Smooth muscle cell (in vitro differentiated cells): ENCODE results near the gene NMD3. TPM values are rescaled to one million over a fixed set of nuclear protein-coding genes. Genes with fewer than 3 reads are reported as not detected.

ENCODE experiments used
- DNase-seq: peaks from one replicate; lab custom pipeline; 2025; ENCODE audit not compliant: unreplicated experiment; lab: John Stamatoyannopoulos, UW
- H2AFZ ChIP-seq: fragments of 200-600 bp; sonication (generic); 2 replicates; pipeline ENCODE4 v1.6.0; 2016; ENCODE audit warnings: antibody characterized with exemption, low read depth, mild to moderate bottlenecking
- H3F3A ChIP-seq: fragments of 200-600 bp; sonication (generic); 2 replicates; pipeline ENCODE4 v1.6.0; 2017; ENCODE audit warnings: antibody characterized with exemption, low read depth
- H3K27ac ChIP-seq: fragments of 200-600 bp; sonication (generic); 2 replicates; pipeline ENCODE4 v1.5.1; 2016; ENCODE audit warnings: low read depth, mild to moderate bottlenecking
- H3K27me3 ChIP-seq: fragments of 200-600 bp; sonication (generic); 2 replicates; pipeline ENCODE4 v1.6.1; 2016; ENCODE audit warnings: low read depth, mild to moderate bottlenecking
- H3K36me3 ChIP-seq: fragments of 200-600 bp; sonication (generic); 2 replicates; pipeline ENCODE4 v1.5.1; 2016; ENCODE audit warnings: low read depth
- H3K4me1 ChIP-seq: fragments of 200-600 bp; sonication (generic); 2 replicates; pipeline ENCODE4 v1.5.1; 2016; ENCODE audit warnings: low read depth
- H3K4me2 ChIP-seq: fragments of 200-600 bp; sonication (generic); 2 replicates; pipeline ENCODE4 v1.6.0; 2016; ENCODE audit warnings: mild to moderate bottlenecking
- H3K4me3 ChIP-seq: fragments of 200-600 bp; sonication (generic); 2 replicates; pipeline ENCODE4 v1.5.1; 2016; ENCODE audit warnings: mild to moderate bottlenecking
- H3K79me2 ChIP-seq: fragments of 200-600 bp; sonication (generic); 2 replicates; pipeline ENCODE4 v1.6.0; 2016; ENCODE audit warnings: low read depth, mild to moderate bottlenecking
- H3K9ac ChIP-seq: fragments of 200-600 bp; sonication (generic); 2 replicates; pipeline ENCODE4 v1.6.0; 2016; ENCODE audit warnings: low read depth
- H3K9me3 ChIP-seq: fragments of 200-600 bp; sonication (generic); replicated peaks from 2 replicates; pipeline ENCODE4 v1.5.1; 2016; ENCODE audit warnings: low read depth
- H4K20me1 ChIP-seq: fragments of 200-600 bp; sonication (generic); 2 replicates; pipeline ENCODE4 v1.6.0; 2016; ENCODE audit warnings: low read depth
- CTCF ChIP-seq: fragments of 200-600 bp; sonication (generic); IDR thresholded peaks from 2 replicates; pipeline ENCODE4 v1.5.1; 2017; ENCODE audit warnings: borderline replicate concordance, mild to moderate bottlenecking, antibody characterized with exemption; ENCODE audit not compliant: insufficient read depth, poor library complexity, severe bottlenecking
- WGBS: methylation state at CpG from one replicate; pipeline ENCODE4 v1.1.7; 2016; ENCODE audit warnings: low lambda C conversion rate; 5-methylcytosine and 5-hydroxymethylcytosine counted together
- polyA plus RNA-seq: library from polyadenylated mRNA; unstranded; fragments of >200 nt; fragmentation: Nextera tagmentation; extraction: Ambion mirVana; gene quantifications from 2 replicates; pipeline ENCODE4 v1.2.1, GENCODE V29; 2016
- total RNA-seq: library from RNA; depleted of rRNA; stranded (reverse); fragments of >200 nt; gene quantifications from 2 replicates; pipeline ENCODE4 v1.2.3, GENCODE V29; 2014

NMD3 gene
- total and polyA plus RNA-seq, 2 experiments from 2014 or later, result 40.2 to 70.1 TPM

GRCh38 chr3:161199926-161200325 lies 21.2 kb upstream of the NMD3 start:
- Histone ChIP-seq H3K79me2 (no peaks in the 10 kb centered on the region), H3K27ac (no peak overlapping the region), H3K4me1 (no peaks in the 10 kb centered on the region), H3K9ac (no peak overlapping the region), H3K4me2 (no peak overlapping the region), H3K36me3 (no peaks in the 10 kb centered on the region), H3K27me3 (no peaks in the 10 kb centered on the region), H3K4me3 (no peak overlapping the region), H3K9me3 (no peaks in the 10 kb centered on the region), H4K20me1 (no peaks in the 10 kb centered on the region), H3F3A (no peaks in the 10 kb centered on the region), H2AFZ (no peak overlapping the region)
- no peak for TF ChIP-seq CTCF
- WGBS, result 82% methylated on average over 3 of the region's 3 CpGs
- DNase-seq, result no peak

GRCh38 chr3:161203485-161204098 lies 17.5 kb upstream of the NMD3 start:
- no peak overlapping the region for H2AFZ ChIP-seq
- H3K9me3 ChIP-seq, result no peaks in the 10 kb centered on the region
- 95% methylated on average over 4 of the region's 4 CpGs for WGBS
- H3K27ac ChIP-seq, result no peak overlapping the region
- H3K36me3 ChIP-seq, result no peaks in the 10 kb centered on the region
- H3F3A ChIP-seq, result no peaks in the 10 kb centered on the region
- TF ChIP-seq CTCF, result no peak
- no peaks in the 10 kb centered on the region for H4K20me1 ChIP-seq
- no peaks in the 10 kb centered on the region for H3K79me2 ChIP-seq
- H3K27me3 ChIP-seq, result no peaks in the 10 kb centered on the region
- H3K9ac ChIP-seq, result no peak overlapping the region
- DNase-seq, result no peak
- H3K4me2 ChIP-seq, result no peak overlapping the region
- no peak overlapping the region for H3K4me3 ChIP-seq
- peaks cover 5% of the 10 kb centered on the region for H3K4me1 ChIP-seq

- H3K36me3 ChIP-seq, result no peaks in the 10 kb centered on the region
- DNase-seq, result no peak
- H2AFZ ChIP-seq, result no peak overlapping the region
- no peaks in the 10 kb centered on the region for H3K79me2 ChIP-seq
- TF ChIP-seq CTCF, result no peak
- H3K27ac ChIP-seq, result no peak overlapping the region
- H3K9me3 ChIP-seq, result no peaks in the 10 kb centered on the region
- 93% methylated on average over 4 of the region's 4 CpGs for WGBS
- no peaks in the 10 kb centered on the region for H3K27me3 ChIP-seq
- H3K4me3 ChIP-seq, result no peak overlapping the region
- H3K4me2 ChIP-seq, result no peak overlapping the region
- H3K4me1 ChIP-seq, result peaks cover 9% of the 10 kb centered on the region
- no peaks in the 10 kb centered on the region for H4K20me1 ChIP-seq
- H3K9ac ChIP-seq, result no peak overlapping the region
- H3F3A ChIP-seq, result no peaks in the 10 kb centered on the region
Measured at GRCh38 chr3:161208931-161209330, 12.2 kb upstream of the NMD3 start.

GRCh38 chr3:161212171-161212771 lies 8.8 kb upstream of the NMD3 start:
- 91% methylated on average over 3 of the region's 3 CpGs for WGBS

More at GRCh38 chr3:161212171-161212771, 8.8 kb upstream of the NMD3 start:
- Histone ChIP-seq H3K4me2 (no peak overlapping the region), H4K20me1 (no peaks in the 10 kb centered on the region), H3K9me3 (no peaks in the 10 kb centered on the region), H3K4me3 (no peak overlapping the region), H3K4me1 (peaks cover 9% of the 10 kb centered on the region), H3F3A (no peaks in the 10 kb centered on the region), H2AFZ (no peak overlapping the region), H3K27me3 (no peaks in the 10 kb centered on the region), H3K36me3 (no peaks in the 10 kb centered on the region), H3K27ac (no peak overlapping the region), H3K79me2 (no peaks in the 10 kb centered on the region), H3K9ac (no peak overlapping the region)
- no peak for DNase-seq
- no peak for TF ChIP-seq CTCF
